ENCODE data around the gene CPNE5. TPM values are rescaled to one million over a fixed set of nuclear protein-coding genes. Genes with fewer than 3 reads are reported as not detected.

Gene CPNE5
- total and polyA plus RNA-seq, 2 of the 4 experiments (the other 2 are of a cell fraction), result 0.07 TPM; not detected in 1

GRCh38 chr6:36826520-36827227, 12.6 kb downstream of the CPNE5 start:
- Histone ChIP-seq H2AFZ (replicated peaks; ENCODE audit: low read length, poor library complexity) (no peak overlapping the region), H3K56ac (ENCODE audit: extremely low read depth, insufficient read depth, low read length) (no peak overlapping the region), H3K18ac (ENCODE audit: low read depth, low read length) (no peak overlapping the region), H3K9ac (ENCODE audit: low read depth, low read length) (no peak overlapping the region), H2AK9ac (replicated peaks; ENCODE audit: low read depth, low read length, poor library complexity) (peak overlapping the region; percentile 33), H3K4me3 (ENCODE audit: insufficient read depth, low read depth, low read length) (no peak overlapping the region), H2BK5ac (ENCODE audit: low read depth, low read length, poor library complexity, severe bottlenecking) (no peak overlapping the region), H2BK15ac (ENCODE audit: low read depth, low read length) (no peak overlapping the region), H2BK120ac (ENCODE audit: low read depth, low read length) (no peak overlapping the region), H3K23ac (ENCODE audit: low read depth, low read length) (no peak overlapping the region), H3K79me1 (ENCODE audit: low read depth in 1 of 2, low read length in 2 of 2) (no peaks in the 10 kb centered on the region), H2BK20ac (ENCODE audit: low read depth, low read length) (no peak overlapping the region), H4K20me1 (ENCODE audit: insufficient read depth, low read length) (no peaks in the 10 kb centered on the region), H4K8ac (ENCODE audit: low read depth in 2 of 2, low read length in 2 of 2) (no peak overlapping the region), H4K91ac (ENCODE audit: insufficient read depth, low read depth, low read length) (no peak overlapping the region), H4K5ac (ENCODE audit: low read depth, low read length) (no peak overlapping the region), H3K14ac (replicated peaks; ENCODE audit: low read depth, low read length) (no peak overlapping the region), H2AK5ac (ENCODE audit: low read depth, low read length) (peak overlapping the region; percentile 49), H3K27me3 (ENCODE audit: control insufficient read depth, insufficient read depth, low read length) (peaks cover 3% of the 10 kb centered on the region), H3K36me3 (ENCODE audit: control insufficient read depth, insufficient read depth, low read length) (no peaks in the 10 kb centered on the region), H3K9me3 (ENCODE audit: control insufficient read depth, insufficient read depth, low read length) (no peaks in the 10 kb centered on the region), H3K4ac (ENCODE audit: low read depth, low read length) (no peak overlapping the region), H3K27ac (ENCODE audit: insufficient read depth, low read length) (no peak overlapping the region), H3K9me1 (ENCODE audit: insufficient read depth, low read length) (peaks cover 4% of the 10 kb centered on the region; the same call in 1 of the 2 replicates), H3K4me2 (ENCODE audit: low read depth, low read length) (no peak overlapping the region), H3K4me1 (ENCODE audit: control insufficient read depth, insufficient read depth, low read length) (peaks cover 7% of the 10 kb centered on the region)
- intact Hi-C loops (cut with micrococcal nuclease), result no loop called here
- TF ChIP-seq CHD1 (IDR thresholded peaks at IDR 0.05; ENCODE audit: low read depth, low read length) (no peak), SMC3 (IDR thresholded peaks at IDR 0.05; ENCODE audit: low read depth, low read length) (no peak), MAFK (IDR thresholded peaks at IDR 0.05; ENCODE audit: low read depth, low read length) (no peak), RCOR1 (IDR thresholded peaks at IDR 0.05; ENCODE audit: insufficient replicate concordance, low read length) (no peak)
- TF ChIP-seq, protein P1, sequence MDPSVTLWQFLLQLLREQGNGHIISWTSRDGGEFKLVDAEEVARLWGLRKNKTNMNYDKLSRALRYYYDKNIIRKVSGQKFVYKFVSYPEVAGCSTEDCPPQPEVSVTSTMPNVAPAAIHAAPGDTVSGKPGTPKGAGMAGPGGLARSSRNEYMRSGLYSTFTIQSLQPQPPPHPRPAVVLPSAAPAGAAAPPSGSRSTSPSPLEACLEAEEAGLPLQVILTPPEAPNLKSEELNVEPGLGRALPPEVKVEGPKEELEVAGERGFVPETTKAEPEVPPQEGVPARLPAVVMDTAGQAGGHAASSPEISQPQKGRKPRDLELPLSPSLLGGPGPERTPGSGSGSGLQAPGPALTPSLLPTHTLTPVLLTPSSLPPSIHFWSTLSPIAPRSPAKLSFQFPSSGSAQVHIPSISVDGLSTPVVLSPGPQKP (IDR thresholded peaks at IDR 0.05; ENCODE audit: borderline replicate concordance, low read depth, low read length), result no peak
- in situ Hi-C loops (cut with MboI; ENCODE audit: low sequenced_read_pairs), result no loop called here
- dilution Hi-C loops (cut with HindIII; ENCODE audit: low sequenced_read_pairs, unreplicated experiment), result no loop called here
- no peak for ATAC-seq (ENCODE audit: low read depth)
- no TSS peak for BruUV-seq (replicated peaks)
- peak; percentile 16 for DNase-seq
- ChIA-PET CTCF (no interaction called here), POLR2A (ENCODE audit: unreplicated experiment) (no interaction called here)
- 100% methylated on average over 4 of the region's 19 CpGs; no CpG with 5 or more reads in 1 of the 2 experiments for WGBS, 2 experiments (ENCODE audit: extremely low coverage in 2 of 2, insufficient read length in 1 of 2)
